HG02571 (cell line): ENCODE measurements around the gene NTM.

ENCODE experiments used
- ATAC-seq: cut with Tn5 transposase; IDR thresholded peaks from one replicate; pipeline ENCODE4 v1.9.1; 2021; ENCODE audit warnings: mild to moderate bottlenecking, moderate library complexity; ENCODE audit not compliant: unreplicated experiment

NTM gene

DNA sequence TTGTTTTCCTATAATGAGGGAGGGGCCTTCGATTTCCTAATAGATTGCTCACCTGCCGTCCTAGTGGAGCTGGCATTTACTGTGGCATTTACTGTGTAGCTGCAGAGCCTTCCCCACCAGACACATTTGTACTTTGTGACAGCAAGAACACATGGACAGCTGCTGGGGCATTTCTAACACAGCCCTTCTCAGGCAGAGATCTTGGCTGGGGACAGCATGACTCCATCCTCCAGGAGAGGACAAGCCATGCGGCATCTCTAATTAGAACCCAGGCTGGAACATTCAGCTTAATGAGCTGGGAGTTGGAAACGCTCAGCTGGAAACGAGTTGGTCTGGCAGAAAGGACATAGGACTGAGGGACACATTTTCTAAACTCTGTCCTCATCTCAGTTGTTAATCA, 887.5 kb downstream of the NTM start:
- ATAC-seq: no peak

DNA sequence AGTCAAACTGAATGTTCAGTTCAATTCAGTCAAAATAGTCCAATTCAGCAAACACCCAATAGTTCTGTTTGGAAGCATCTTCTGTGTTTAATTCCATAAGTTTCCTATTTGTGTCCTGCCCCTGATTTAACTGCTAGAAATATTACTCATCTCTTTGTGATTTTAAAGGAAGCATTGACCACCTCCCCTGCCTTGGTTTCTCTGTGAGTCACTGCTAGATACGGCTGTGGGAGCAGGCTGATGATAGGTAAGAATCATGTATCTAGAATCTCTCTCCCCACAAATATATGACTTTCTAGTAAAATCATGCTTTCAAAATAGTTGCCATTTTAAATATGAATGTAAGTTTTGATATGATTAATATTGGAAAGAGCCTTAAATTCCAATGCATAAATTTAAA, 888.5 kb downstream of the NTM start:
- no peak for ATAC-seq

DNA sequence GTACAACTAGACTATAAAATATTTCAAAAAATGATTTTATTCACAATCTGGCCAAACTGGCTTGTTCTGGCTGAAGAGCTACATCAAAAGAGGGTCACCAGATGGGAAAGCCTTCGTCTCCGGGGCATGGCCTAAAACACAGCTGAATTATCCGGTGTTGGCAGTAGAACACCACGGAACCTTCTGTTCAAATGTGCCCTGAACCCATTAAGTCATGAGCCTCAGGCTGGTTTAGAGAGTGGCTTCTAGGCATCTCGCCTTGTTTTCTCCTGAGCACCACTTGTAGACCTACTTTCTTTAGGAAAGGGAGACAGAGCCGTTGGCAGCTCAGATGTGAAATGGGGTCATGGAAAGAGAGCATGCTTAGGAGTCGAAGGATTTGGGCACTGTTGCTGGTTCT, 890.2 kb downstream of the NTM start:
- ATAC-seq: no peak

DNA sequence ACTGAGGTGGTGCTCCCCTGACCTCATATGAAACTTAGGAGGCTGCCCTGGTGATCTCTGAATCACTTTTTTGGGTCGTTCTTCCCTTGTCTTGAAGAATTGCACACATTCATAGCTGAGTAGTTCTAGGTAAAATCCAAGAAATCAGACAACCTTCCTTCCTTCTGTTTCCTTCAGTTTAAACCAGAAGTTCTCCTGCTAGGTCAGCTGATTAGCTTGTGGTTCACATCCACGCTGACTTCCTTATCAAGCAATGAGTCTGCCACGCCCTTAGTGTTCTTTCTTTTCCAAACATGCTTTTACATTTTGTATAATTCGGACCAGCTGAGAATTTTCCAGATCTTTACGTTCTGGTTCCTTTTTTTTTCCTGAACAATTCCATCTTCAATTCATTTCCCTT, 892.8 kb downstream of the NTM start:
- no peak for ATAC-seq

DNA sequence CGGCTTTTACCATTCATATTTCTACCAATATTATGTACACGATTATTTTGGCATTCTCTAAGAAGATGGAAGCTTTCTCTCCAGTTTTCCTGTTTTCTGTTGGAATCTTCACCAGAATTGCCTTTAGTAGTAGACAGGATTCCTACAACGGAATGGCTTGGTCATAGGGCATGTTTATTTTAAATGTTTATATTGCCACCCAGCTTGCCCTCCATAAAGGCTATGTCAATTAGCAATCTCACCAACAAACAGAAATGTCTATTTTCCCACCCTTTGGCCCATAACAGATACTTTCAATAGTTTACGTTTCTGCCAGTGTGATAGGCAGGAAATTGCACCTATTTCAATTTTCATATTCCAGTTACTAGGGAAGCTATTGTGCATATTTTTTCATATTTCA, 893.5 kb downstream of the NTM start:
- no peak for ATAC-seq

DNA sequence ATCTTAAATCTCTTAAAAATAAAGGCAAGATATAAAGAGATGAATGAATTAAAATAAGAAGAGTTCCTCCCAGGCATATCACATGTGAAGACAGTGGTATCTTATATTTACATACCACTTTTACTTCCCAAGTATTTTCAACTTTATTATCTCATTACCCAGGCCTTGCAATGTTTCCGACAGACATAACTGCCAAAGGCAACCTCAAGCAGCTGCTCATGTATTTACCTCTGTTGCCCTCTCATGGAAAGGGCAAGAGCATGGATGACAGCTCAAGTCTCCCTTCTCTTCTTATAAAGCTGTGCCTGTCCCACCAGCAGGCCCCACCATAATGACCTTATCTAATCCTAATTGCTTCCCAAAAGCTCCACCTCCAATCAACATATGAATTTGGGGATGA, 894.2 kb downstream of the NTM start:
- no peak for ATAC-seq

DNA sequence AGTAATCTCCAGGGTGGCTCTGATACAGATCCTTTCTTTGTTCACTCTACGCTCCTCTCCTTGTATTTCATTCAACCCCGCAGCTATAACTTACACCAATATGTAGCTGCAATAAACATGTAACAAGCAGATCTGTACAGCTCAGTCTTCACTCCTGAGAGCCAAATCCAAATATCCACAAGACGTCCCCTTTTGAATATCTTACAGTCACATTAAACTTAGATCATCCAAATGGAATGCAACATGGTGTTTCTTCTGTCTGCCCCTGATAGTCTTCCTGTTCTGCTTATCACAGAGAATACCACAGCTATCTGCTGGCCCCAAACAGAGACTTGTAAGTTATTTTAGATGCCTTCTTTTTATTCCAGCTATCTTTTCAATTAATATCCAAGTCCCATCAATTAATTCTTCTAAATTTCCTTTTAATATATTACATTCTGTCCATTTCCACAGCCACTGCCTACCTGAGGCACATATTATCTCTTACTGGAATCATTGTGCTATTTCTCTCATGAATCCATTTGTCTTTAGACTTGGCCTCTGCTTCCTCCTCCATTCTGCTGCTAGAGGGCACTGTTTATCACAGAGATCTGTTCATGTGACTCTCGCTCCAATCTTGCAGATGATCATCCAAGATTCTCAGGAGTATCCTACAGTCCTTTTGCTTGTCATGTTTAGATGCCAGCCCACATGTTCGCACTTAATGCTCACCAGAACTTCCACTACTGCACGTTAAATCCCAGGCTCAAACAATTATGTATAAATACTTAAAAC, 908.6 kb downstream of the NTM start:
- no peak for ATAC-seq

DNA sequence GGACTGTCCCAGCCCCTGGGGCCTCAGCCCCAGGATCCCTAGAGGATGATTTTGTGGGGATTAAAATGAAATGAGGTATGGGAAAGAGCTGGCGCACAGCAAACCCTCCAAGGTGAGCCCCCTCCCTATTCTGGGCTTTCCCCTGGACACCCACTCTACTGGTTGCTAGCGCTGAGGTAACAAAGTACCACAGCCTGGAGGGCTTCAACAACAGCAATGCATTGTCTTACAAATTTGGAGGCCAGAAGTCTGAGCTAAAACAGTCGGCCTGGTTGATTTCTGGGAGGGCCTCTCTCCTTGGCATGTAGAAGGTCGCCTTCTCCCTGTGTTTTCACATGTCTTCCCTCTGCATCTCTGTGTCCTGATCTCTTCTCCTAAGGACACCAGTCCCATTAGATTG, 913.6 kb downstream of the NTM start:
- no peak for ATAC-seq

DNA sequence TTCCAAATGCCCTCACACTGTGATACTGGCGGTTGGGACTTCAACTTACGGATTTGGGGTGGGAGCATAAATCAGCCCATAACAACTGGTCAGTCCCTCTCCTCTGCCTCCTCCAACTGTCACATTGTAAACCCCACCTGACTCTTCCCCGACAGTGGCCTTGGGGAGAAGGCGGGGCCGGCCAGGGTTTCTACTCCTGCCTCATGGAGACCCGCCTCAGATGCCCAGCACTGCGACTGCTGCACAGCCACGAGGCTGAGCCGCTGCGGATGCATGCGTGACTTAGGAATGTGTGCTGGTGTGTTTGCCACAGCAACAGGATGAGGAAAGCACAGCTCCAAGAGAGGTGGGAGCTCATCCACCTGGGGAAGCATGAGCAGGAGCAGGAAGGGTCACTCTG, 914.2 kb downstream of the NTM start:
- no peak for ATAC-seq

DNA sequence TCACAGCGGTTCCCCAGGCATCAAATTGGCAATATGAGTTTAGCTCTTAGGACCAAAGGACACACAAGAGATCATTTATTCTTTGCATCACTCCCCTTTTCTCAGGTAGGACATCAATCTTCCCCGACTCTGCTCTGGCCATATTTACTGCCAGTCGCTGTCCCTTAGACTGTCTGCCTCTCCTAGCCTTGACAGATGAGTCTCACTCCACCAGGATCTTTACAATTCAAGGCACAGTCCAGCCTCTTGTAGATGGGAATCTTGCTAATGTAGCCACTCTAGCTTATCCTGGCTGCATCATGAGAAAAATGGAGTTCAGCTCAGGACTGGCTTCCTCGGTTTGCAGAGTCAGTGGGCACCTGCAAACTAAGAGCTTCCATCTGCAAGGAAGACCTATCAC, 915.2 kb downstream of the NTM start:
- ATAC-seq: no peak

DNA sequence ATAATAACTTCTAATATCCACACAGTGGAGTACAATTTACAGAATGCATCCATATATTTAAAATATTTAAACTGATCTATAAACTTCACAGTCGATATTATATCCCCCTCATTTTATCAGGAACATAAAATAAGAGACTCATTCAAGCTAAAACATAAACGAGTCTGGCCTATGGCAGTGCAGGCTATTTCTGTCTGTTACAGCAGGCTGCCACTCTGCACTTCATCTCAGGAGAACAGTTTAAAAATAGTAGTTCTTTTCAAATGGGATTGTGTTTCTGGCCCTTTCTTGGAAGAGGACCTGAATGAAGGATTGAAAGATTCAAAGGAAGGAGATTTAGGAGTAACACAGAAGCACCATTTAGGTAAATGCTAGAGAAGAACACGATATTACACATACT, 915.7 kb downstream of the NTM start:
- no peak for ATAC-seq

DNA sequence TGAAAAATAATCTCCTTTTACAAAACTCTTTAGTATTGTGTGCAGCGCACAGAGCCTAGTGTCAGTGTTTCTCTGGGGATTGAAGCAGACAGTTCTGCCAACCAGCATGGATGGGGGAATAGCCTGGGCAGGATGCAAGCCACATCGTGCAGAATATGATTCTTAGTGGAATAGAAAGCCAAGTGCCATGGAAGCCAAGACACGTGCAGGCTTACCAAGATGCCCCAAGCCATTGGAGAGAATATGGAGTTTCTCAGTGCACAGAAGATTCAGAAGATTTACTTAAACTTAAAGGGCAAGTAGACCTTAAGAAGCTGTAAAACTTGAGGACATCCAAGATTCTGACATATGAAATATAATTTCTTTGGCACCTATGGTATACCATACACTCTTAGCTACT, 917.6 kb downstream of the NTM start:
- no peak for ATAC-seq

DNA sequence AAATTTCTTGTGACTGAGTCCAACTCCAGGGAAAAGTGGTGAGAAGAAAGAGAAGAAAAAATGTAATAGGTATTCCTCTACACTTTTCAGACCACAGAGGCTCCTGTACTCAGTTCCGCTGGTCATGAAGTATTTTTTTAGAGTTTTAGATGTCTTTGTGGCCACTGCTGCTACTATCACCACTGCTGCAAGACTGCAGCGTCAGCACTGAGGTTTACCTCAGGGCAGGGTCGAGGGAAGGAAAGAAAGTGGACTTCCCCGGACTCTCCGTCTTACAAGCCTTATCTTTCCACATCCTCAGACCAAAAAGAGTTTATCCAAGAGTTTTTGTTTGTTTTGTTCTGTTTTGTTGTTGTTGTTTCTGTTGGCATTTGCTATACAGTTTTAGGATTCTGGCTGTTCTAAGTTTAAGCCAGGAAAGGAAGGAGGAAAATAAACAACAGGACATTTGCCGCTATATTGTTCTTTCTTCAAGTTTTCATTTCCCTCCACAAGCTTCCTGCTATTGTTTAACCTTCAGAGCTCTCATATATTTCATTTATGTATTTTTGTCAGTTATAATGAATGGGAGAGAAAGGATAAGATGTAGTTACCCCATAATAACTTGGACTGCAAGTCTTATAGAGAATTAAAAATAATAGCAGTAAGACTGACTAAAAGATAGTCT, 919.3 kb downstream of the NTM start:
- ATAC-seq: no peak

DNA sequence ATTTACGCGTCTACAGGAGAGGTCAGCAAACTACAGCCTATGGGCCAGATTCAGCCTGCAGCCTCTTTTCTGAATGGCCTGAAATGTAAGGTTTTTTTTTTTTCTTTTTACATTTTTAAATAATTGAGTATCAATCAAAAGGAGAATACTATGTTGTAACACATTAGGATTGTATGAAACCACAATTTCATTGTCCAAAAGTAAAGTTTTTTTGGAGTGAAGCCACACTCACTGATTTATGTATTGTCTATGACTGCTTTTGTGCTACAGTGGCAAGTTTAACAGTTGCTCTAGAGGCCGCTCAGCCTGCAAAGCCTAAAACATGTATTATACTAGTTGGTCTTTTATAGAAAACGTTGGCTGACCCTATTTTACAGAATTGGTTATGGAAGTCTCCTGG, 923.2 kb downstream of the NTM start:
- no peak for ATAC-seq

DNA sequence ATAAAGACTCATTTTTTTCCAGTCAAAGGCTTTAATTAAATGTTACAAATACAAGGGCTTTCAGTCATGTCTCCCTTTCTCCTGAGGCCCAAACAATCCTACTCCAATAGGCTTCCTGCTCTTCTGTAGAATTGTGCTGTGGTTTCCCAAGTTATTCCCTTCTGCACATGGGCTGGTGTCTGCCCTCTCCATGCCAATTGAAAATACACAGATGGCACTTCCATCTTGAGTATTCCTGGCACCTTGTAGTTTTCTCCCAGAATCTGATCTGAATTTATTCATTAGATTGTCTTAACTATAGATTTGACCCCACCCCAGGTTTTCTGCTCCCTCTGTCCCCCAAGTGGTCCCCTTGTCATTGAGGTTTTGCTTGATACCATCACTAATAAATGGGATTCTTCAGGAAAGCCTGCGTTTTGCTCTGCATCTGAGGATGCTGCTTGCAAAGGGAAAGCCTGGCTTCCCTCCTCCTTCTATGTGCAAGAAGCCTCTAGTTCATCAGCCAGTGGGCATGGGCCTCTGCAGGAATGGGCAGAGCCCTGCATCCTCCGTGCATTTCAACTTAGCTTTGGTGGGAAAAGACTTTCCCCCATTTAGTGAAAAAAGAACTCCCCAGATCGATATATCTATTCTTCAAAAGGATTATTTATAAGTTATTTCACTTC, 926.7 kb downstream of the NTM start:
- ATAC-seq: no peak

DNA sequence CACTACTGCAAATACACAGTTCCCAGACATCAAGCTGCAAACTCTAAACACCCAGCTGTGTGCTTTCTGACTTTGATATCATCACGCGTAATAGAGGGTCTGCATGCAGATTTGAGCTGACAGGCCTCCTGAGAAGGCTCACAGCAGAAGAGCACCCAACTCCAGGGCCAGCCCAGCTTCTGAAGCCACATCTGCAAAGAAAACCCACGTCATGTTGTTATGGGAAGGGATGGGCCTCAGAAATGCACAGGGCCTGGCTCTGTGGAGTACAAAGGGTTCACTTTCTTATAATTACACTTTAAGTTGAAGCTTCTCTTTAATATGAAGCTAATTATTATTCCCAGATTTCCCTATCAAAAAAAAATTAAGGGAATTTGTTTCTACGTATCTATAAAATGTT, 927.9 kb downstream of the NTM start:
- no peak for ATAC-seq

DNA sequence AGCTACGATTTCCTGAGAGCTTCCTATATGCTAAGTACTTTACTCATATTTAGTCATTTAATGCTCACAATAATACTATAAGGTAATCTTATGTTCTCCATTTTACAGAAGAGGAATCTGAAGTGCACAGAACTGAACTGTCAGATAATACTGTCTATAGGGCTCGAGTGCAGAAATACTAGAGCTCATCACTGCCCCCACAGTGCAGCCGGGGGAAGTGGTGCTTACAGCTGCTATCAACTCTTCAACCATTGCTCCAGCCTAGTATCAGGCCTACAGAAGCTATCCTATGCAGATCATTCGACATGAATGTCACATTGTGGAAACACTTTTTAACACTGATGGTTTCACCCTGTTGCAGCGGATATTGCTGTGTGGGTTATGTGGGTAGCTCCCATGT, 929.9 kb downstream of the NTM start:
- no peak for ATAC-seq

DNA sequence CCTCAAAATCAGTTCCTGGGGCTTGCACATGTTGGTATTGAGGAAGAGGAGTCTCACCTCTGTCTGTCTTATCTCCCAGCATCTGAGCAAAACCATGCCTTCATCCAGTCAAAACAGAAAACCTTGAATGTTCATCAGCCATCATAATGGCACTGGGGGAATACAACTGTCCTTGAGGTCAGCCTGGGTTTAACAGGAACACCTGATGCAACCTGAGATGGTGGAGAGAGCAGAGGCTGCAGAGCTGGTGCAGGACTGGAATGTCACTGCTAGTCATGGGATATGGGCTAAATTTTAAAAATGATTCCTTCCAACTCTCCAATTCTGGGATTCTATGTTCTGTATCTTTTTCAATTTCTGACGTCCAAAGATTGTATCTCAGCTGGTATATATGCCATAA, 931.0 kb downstream of the NTM start:
- ATAC-seq: no peak

DNA sequence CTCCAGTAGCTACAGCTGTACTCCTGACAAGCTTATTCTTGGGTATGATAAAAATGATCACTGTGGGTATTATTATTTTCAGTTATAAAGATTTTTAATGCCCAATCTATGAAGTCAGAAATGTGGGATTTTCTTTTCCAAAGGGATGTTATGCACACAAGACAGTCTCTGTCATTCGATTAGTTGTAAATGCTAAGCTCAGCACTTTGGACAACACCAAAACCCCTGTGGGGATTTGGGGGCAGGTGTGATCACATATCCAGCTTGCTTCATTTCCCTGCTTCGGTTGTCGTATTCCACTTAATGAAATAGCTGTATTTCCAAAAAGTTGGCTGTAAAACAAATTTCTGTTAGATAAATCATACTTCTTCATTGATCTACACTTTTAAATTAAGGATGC, 931.5 kb downstream of the NTM start:
- no peak for ATAC-seq

DNA sequence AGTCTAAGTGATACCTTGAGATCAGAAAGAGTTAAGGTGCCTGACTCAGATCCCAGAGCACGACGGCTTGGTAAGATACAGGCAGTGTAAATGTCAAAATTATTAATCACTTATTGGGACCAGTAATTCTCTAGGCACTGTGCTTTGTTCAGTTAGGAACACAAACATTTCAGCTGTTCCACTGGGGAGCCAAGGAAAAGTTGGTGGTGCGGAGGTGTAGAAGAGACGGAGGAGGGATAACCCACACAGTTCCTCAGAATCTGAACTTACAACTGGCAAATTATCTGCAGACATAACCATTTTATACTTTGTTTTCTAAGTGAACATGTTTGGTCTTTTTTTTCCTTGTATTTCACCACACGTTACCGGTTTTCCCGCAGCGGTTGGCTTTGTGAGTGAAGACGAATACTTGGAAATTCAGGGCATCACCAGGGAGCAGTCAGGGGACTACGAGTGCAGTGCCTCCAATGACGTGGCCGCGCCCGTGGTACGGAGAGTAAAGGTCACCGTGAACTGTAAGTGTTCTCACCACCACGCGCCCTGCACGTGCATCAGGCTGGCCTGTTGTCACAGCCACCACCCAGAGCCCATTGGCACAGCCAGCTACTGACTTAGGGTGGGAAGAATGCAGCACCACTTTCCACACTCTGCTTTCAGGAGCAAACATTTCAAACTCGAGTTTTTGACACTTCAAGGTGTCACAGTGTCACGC, 937.0 kb downstream of the NTM start:
- no peak for ATAC-seq
